ENCODE measurements around the gene KBTBD4.

KBTBD4 gene

DNA sequence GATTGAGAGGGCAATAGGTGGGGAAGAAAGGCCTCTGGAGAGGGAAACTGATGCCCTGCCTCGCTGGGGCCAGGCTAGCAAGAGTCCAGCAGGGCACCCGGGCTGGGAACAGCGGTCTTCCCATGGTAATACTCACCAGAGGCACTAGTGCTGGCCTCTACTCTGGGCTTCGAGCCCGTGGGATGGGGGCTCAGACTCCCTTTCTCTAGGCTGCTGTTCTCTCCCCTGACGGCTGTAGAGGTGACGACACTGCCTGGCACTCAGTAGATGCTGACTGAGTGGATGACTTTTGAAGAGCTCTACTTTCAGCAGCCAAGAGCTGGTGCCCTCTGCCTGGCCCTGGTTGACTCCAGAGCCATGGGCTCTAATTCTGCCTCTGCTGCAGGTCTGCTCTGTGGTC, 16.3 kb upstream of the KBTBD4 start:
- no peak overlapping the region for H2AFZ ChIP-seq (ENCODE audit: low read depth, low read length, severe bottlenecking)
- no peaks in the 10 kb centered on the region for H3K27me3 ChIP-seq (ENCODE audit: low read length)
- H4K20me1 ChIP-seq (ENCODE audit: low read depth, low read length) = no peaks in the 10 kb centered on the region
- H3K9ac ChIP-seq (ENCODE audit: low read length) = no peak overlapping the region
- no peaks in the 10 kb centered on the region for H3F3A ChIP-seq (ENCODE audit: insufficient read depth)
- H3K36me3 ChIP-seq (ENCODE audit: low read length) = no peaks in the 10 kb centered on the region
- no peak for TF ChIP-seq EZH2phosphoT487 (conservative IDR thresholded peaks at IDR 0.05; ENCODE audit: low read length)
- TF ChIP-seq CTCF (IDR thresholded peaks at IDR 0.05; ENCODE audit: insufficient read depth, low read length, poor library complexity, severe bottlenecking) = no peak
- no peaks in the 10 kb centered on the region for H3K79me2 ChIP-seq (ENCODE audit: insufficient read depth, low read length)
- H3K27ac ChIP-seq (ENCODE audit: low read depth, low read length) = no peak overlapping the region
- no peak overlapping the region for H3K4me2 ChIP-seq (ENCODE audit: low read depth, low read length, poor library complexity, severe bottlenecking)
- no peaks in the 10 kb centered on the region for H3K9me2 ChIP-seq (replicated peaks; ENCODE audit: insufficient read depth, low read length)
- H3K4me3 ChIP-seq (ENCODE audit: insufficient read depth, low read length, poor library complexity, severe bottlenecking) = no peak overlapping the region
- H3K9me3 ChIP-seq (ENCODE audit: insufficient read depth, low read length) = no peaks in the 10 kb centered on the region

DNA sequence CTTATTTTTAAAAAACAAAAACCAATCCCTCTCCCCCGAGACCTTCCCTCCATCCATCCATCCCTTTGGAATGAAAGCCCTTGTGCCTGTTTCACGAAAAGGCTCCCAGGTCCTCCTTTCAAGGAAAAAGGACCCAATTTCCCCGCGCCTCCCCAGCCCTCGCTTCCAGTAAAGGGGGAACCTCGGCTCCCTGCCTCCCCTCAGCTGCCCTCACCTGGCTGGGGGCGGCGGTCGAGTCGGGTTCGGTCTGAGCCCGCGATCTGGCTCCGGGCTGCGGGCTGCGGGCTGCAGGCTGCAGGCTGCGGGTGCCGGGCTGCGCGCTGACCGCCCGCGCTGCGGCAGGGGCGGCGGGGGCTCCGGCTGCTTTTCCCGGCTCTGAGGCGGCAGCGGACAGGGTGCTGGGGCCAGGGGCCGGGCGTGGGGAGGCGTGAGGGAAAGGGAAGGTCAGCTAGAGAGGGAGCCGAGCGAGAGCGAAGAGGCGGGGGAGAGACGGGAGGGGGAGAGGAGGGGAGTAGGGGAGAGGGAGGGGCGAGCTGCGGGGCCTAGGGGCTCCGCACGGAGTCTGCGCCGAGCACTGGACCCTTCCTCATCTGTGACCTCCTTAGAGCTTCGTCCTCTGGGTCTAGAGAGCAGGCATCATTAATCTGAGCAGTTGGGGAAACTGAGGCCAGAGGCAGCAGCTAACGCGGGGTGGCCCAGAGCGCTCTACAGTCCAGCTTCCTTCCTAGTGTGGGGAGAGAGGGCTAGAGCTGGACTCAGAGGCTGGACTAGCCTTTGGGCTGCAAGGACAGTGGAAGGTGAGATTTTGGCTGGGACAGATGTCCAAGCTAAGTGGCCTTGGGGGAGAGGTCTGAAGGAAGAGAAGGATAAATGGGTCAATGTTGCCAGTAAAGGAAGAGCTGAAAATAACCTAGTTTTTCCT, 15.4 kb upstream of the KBTBD4 start, which contains the start of gene C1QTNF4:
Gene C1QTNF4 (minus strand): TSS at position 478 of the 922 bp plus-strand sequence. CDS start 3,601 bp downstream, outside the sequence.
- Histone ChIP-seq H3K4me2 (ENCODE audit: low read depth, low read length, poor library complexity, severe bottlenecking) (no peak within 1 kb of the TSS), H3K36me3 (ENCODE audit: low read length) (no peaks in the 10 kb centered on the region), H3F3A (ENCODE audit: insufficient read depth) (no peaks in the 10 kb centered on the region), H3K9me2 (replicated peaks; ENCODE audit: insufficient read depth, low read length) (no peaks in the 10 kb centered on the region), H3K27ac (ENCODE audit: low read depth, low read length) (no peak within 1 kb of the TSS), H3K4me3 (ENCODE audit: insufficient read depth, low read length, poor library complexity, severe bottlenecking) (no peak within 1 kb of the TSS), H3K79me2 (ENCODE audit: insufficient read depth, low read length) (no peaks in the 10 kb centered on the region), H3K27me3 (ENCODE audit: low read length) (no peaks in the 10 kb centered on the region), H3K9ac (ENCODE audit: low read length) (no peak within 1 kb of the TSS), H2AFZ (ENCODE audit: low read depth, low read length, severe bottlenecking) (no peak within 1 kb of the TSS), H4K20me1 (ENCODE audit: low read depth, low read length) (no peaks in the 10 kb centered on the region), H3K9me3 (ENCODE audit: insufficient read depth, low read length) (no peaks in the 10 kb centered on the region)
- TF ChIP-seq EZH2phosphoT487 (conservative IDR thresholded peaks at IDR 0.05; ENCODE audit: low read length) (no peak), CTCF (IDR thresholded peaks at IDR 0.05; ENCODE audit: insufficient read depth, low read length, poor library complexity, severe bottlenecking) (no peak)

DNA sequence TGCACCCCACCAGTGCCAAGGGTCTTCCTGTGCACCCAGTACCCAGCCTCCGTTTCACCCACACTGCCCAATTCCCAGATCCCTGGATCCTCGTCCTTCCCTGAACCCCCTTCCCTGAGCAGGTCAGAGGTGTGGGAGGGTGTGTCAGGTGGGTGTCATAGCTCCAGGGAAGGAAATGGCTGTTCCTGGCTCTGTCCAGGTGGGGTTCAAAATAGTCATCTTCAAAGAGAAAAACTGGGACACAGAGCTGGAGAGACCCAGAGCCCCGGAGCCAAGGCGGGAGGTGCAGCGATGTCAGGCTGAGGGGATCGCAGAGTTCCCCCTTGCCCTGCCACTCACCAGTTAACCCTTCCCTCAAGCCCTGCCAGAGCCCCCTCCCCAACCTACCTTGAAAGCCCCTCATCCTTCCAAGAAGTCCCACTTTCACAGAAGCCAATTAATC, 14.7 kb upstream of the KBTBD4 start:
- no peak overlapping the region for H3K27ac ChIP-seq (ENCODE audit: low read depth, low read length)
- no peak overlapping the region for H3K4me2 ChIP-seq (ENCODE audit: low read depth, low read length, poor library complexity, severe bottlenecking)
- no peak overlapping the region for H2AFZ ChIP-seq (ENCODE audit: low read depth, low read length, severe bottlenecking)
- H3K9me2 ChIP-seq (replicated peaks; ENCODE audit: insufficient read depth, low read length) = no peaks in the 10 kb centered on the region
- TF ChIP-seq CTCF (IDR thresholded peaks at IDR 0.05; ENCODE audit: insufficient read depth, low read length, poor library complexity, severe bottlenecking) (no peak), EZH2phosphoT487 (conservative IDR thresholded peaks at IDR 0.05; ENCODE audit: low read length) (no peak)
- H3K9me3 ChIP-seq (ENCODE audit: insufficient read depth, low read length) = no peaks in the 10 kb centered on the region
- no peaks in the 10 kb centered on the region for H3K79me2 ChIP-seq (ENCODE audit: insufficient read depth, low read length)
- no peaks in the 10 kb centered on the region for H3F3A ChIP-seq (ENCODE audit: insufficient read depth)
- H3K9ac ChIP-seq (ENCODE audit: low read length) = no peak overlapping the region
- H4K20me1 ChIP-seq (ENCODE audit: low read depth, low read length) = no peaks in the 10 kb centered on the region
- no peak overlapping the region for H3K4me3 ChIP-seq (ENCODE audit: insufficient read depth, low read length, poor library complexity, severe bottlenecking)
- no peaks in the 10 kb centered on the region for H3K36me3 ChIP-seq (ENCODE audit: low read length)
- H3K27me3 ChIP-seq (ENCODE audit: low read length) = no peaks in the 10 kb centered on the region
